Measurements from ENCODE around the gene LAPTM5. TPM values are rescaled to one million over a fixed set of nuclear protein-coding genes. Genes with fewer than 3 reads are reported as not detected.

The LAPTM5 gene
- total RNA-seq, 4 donors from 2014 or later = 44.5 to 767 (median 109) TPM

DNA sequence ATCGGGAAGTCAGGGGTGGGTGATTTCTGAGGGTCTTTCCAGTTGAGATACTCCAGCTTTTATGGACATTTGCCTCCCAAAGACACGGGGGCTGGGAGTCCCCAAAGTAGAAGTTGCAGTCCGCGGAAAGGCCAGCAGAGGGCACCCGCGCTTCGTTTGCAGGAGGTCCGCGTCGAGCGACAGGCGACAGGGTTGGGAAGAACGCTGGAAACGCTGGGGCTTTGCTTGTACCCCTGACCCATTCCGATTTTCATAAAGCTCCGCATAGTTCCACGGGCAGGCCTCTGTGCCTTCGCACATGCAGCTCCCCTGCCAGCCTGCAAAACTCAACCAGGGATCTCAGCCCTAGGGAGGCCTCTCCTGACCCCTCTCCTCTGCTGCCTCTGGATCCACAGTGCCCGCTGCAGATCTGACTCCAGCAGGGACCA is 44.2 kb upstream of the LAPTM5 start:
- TF ChIP-seq, protein P1, sequence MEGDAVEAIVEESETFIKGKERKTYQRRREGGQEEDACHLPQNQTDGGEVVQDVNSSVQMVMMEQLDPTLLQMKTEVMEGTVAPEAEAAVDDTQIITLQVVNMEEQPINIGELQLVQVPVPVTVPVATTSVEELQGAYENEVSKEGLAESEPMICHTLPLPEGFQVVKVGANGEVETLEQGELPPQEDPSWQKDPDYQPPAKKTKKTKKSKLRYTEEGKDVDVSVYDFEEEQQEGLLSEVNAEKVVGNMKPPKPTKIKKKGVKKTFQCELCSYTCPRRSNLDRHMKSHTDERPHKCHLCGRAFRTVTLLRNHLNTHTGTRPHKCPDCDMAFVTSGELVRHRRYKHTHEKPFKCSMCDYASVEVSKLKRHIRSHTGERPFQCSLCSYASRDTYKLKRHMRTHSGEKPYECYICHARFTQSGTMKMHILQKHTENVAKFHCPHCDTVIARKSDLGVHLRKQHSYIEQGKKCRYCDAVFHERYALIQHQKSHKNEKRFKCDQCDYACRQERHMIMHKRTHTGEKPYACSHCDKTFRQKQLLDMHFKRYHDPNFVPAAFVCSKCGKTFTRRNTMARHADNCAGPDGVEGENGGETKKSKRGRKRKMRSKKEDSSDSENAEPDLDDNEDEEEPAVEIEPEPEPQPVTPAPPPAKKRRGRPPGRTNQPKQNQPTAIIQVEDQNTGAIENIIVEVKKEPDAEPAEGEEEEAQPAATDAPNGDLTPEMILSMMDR (IDR thresholded peaks at IDR 0.05; ENCODE audit: low read depth) = no peak

DNA sequence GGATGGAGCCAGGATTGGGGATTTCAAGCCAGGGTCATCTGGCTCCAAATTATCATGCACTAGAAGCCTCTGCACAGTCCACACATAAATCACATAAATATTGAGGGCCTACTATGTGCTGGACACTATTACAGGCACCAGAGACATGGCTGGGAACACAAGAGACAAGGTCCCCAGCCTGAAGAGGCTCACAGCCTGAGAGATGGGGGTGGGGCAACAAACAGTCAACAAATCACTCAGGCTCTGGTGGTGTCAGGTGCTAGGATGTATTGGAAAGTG is 41.6 kb upstream of the LAPTM5 start:
- TF ChIP-seq, protein P1 (IDR thresholded peaks at IDR 0.05; ENCODE audit: low read depth) = no peak

DNA sequence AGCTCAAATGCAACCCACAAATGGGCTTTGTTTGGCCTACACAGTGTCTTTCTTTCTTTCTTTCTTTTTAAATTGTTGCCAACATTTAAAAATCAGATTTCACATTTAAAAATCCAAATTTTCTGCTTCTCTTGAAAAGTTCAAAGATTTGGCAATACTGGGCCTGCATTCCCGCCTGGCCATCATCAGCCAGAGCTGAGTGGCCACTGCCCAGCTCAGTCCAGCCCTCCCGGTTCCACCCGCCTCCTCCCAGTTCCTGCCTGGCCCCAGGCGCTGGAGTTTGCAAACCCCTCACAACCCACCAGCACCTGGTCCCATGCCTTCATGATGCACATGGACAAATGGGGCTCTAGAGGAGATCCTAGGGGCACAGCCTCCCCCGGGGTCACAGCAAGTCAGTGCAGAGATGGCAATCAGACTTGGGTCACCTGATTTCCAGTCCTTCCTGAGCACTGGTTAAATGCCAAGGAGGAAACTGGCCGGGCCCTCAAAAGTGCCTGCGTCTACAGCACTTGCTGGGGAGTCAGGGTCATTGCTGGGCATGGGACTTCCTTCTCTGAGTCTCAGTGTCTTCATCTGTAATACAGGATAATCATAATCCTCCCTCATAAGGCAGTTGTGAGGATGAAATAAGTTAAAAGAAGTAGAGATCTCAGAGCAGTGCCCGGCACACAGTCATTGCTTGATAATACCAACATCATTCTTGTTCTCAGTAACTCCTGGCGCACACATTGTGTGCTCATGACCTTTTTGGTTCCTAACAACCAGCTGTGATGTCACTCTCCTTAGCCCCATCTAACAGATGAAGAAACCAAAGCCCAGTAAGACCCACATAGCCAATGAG is 41.0 kb upstream of the LAPTM5 start:
- TF ChIP-seq, protein P1 (IDR thresholded peaks at IDR 0.05; ENCODE audit: low read depth) = no peak

DNA sequence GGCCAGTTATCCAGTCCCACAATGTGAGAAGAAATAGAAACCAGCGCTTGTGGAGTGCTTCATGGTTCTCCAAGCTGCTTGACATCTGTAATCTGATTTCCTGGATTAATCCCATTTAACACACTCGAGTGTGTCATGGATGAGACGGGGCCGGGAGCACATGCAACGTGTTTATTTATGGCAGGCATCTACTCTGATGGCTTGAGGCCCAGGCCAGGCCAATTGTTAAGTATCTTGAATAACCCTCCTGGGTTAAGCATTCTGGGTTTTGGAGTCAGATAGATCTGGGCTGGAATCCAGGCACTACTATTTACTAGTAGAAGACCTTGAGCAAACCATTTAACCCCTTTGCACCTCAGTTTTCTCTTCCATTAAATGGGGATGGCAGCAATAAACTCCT is 37.5 kb upstream of the LAPTM5 start:
- TF ChIP-seq, protein P1 (IDR thresholded peaks at IDR 0.05; ENCODE audit: low read depth) = no peak

DNA sequence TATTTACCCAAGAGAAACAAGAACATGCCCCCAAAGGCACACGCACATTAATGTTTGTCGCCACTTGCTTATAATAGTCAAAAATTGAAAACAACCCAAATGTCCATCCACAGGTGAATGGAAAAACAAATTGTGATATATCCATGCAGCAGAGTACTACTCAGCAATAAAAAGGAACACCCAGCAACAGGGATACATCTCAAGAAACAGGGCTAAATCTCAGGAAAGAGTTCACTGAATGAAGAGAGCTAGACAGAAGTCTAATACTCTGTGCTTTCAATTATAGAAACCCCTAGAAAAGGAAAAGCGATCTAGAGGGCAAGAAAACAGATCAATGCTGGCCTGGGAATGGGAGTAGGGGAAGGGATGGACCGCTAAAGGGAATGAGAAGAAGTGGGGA is 36.7 kb upstream of the LAPTM5 start:
- TF ChIP-seq, protein P1 (IDR thresholded peaks at IDR 0.05; ENCODE audit: low read depth) = no peak

DNA sequence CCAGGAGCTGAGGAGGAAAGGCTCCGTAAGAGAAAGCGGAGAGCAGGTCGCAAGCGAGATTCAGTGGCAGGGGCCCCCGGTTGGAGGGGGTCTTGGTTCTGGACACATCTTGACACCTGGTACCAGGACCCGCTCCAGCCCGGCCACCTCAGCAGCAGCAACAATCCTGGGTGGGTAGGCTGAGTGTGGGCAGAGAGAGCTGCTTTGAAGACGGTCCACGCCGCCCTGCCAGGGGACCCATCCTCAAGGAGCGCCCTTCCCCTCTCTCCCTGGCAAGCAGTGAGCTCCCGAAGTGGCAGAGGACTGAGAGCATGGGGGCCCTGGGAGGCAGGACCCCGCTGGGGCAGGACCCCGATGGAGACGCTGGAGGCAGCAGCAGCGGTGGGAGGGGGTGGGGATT is 35.6 kb upstream of the LAPTM5 start:
- TF ChIP-seq, protein P1 (IDR thresholded peaks at IDR 0.05; ENCODE audit: low read depth) = no peak

DNA sequence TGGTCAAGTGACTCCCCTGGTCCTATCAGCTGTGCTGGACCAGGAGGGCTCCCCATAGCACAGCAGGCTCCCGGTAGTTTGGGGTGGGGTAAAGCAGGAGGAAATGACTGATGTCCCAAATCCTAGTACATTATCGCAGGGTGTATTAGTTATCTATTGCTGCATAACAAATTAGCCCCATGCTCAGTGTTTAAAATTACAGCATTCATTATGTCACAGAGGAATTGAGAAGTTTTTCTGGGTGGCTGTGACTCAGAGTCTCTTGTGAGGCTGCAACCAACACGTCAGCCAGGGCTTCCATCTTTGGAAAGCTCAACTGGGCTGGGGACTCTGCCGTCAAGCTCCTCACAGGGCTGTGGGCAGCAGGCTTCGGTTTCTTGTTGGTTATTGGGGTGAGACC is 34.3 kb upstream of the LAPTM5 start:
- TF ChIP-seq, protein P1 (IDR thresholded peaks at IDR 0.05; ENCODE audit: low read depth) = no peak

All from subcutaneous adipose tissue (tissue), 4 donors.